Gastroesophageal sphincter (tissue), 3 donors: ENCODE data around the gene PLOD1.

Experiments
- CTCF ChIP-seq, 4 experiments: fragments of 200-600 bp in 2 of 4; fragments of 450-650 bp in 2 of 4; sonication (generic) in 1 of 4; IDR thresholded peaks; one replicate each; pipeline ENCODE4 v1.5.1; 2017 to 2019; ENCODE audit warnings: antibody characterized with exemption in 4 of 4, mild to moderate bottlenecking in 2 of 4, moderate library complexity in 2 of 4
- POLR2A ChIP-seq, 2 donors: fragments of 450-650 bp; IDR thresholded peaks; one replicate each; pipeline ENCODE4 v1.6.1; 2017; ENCODE audit warnings: antibody characterized with exemption in 2 of 2, mild to moderate bottlenecking in 2 of 2, moderate library complexity in 1 of 2

- TF ChIP-seq POLR2A (IDR thresholded peaks at IDR 0.05) (no peak), CTCF (IDR thresholded peaks at IDR 0.05) (no peak)
These were observed 22.9 kb downstream of the PLOD1 start for GRCh38 chr1:11957398-11957797.
